SH-SY5Y (cell line): ENCODE data around the gene SPINK14.

Source experiments
- GATA2 ChIP-seq: IDR thresholded peaks from 2 replicates; pipeline ENCODE4 v1.6.1; 2011; ENCODE audit warnings: mild to moderate bottlenecking, low read depth, low read length
- GATA3 ChIP-seq: IDR thresholded peaks from 2 replicates; pipeline ENCODE4 v1.6.1; 2011; ENCODE audit warnings: low read depth, mild to moderate bottlenecking, low read length, moderate library complexity

DNA sequence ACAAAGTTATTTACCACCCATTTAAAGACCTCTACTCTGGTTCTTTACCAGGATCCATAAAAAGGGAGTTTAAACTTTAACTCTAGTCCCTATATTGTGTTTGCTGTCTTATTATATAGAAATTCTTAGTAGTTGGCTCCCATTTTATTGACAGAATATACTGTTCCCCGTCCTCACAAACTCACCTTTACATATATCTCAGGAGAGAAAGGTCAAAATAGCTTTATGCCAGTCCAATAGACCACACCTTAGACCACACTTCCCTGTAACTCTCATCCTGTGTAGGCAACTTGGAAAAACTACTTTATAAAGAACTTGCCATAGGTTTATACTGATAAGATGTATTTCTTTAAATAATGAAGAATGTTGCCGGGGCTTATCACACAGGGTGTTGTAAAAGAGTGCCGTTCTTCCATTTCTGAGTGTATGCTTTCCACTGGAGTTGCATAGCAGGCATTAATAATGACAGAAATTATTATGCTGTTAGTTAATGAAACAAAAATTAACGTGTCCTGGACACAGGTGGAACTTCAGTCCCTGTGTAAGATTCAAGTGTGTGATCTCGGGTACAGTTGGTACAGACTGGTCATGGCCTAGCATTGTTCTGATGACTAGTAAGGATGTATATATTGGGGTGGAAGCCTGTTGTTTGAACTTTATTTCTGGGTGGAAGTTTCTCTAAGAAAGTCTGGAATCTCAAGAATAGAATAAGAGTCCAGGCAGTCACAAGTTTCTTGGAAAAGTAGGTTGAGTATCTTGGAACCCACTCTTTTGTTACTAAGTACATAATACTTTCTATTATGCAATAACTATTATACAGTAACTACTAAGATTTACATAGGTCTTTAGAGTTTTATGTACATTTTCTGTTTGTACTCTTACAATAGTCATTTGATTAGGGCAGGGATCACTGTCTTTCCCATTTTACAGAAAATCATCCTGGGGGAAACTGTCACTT, 33.0 kb upstream of the SPINK14 start:
- TF ChIP-seq GATA3 (no peak), GATA2 (no peak)
